Astrocyte of the spinal cord (primary cell): Measurements from ENCODE around the gene CTNNA2.
A peak's percentile ranks its signal among the peaks of the same experiment; 100 is the strongest.

Experiments
- DNase-seq: peaks from one replicate; pipeline ENCODE4 v3.0.0; 2011; ENCODE audit warnings: low read depth, low spot score
- H3K4me3 ChIP-seq: 2 replicates; pipeline ENCODE4 v1.5.1; 2011; ENCODE audit warnings: low read depth, mild to moderate bottlenecking, low read length, moderate library complexity
- in situ Hi-C: cut with HindIII; loops from 2 replicates; pipeline ENCODE4 v1.10.0; 2017; ENCODE audit warnings: low sequenced_read_pairs
- TF ChIP-seq, protein P1 (sequence below): IDR thresholded peaks from 2 replicates; pipeline ENCODE4 v1.5.1; 2012; ENCODE audit warnings: low read depth, mild to moderate bottlenecking, low read length, inconsistent platforms

The CTNNA2 gene

GRCh38 chr2:80233333-80233732 lies 720.5 kb downstream of the CTNNA2 start:
- in situ Hi-C loops: no loop called here
- no peak overlapping the region for H3K4me3 ChIP-seq
- TF ChIP-seq, protein P1, sequence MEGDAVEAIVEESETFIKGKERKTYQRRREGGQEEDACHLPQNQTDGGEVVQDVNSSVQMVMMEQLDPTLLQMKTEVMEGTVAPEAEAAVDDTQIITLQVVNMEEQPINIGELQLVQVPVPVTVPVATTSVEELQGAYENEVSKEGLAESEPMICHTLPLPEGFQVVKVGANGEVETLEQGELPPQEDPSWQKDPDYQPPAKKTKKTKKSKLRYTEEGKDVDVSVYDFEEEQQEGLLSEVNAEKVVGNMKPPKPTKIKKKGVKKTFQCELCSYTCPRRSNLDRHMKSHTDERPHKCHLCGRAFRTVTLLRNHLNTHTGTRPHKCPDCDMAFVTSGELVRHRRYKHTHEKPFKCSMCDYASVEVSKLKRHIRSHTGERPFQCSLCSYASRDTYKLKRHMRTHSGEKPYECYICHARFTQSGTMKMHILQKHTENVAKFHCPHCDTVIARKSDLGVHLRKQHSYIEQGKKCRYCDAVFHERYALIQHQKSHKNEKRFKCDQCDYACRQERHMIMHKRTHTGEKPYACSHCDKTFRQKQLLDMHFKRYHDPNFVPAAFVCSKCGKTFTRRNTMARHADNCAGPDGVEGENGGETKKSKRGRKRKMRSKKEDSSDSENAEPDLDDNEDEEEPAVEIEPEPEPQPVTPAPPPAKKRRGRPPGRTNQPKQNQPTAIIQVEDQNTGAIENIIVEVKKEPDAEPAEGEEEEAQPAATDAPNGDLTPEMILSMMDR: no peak
- DNase-seq: no peak

DNA sequence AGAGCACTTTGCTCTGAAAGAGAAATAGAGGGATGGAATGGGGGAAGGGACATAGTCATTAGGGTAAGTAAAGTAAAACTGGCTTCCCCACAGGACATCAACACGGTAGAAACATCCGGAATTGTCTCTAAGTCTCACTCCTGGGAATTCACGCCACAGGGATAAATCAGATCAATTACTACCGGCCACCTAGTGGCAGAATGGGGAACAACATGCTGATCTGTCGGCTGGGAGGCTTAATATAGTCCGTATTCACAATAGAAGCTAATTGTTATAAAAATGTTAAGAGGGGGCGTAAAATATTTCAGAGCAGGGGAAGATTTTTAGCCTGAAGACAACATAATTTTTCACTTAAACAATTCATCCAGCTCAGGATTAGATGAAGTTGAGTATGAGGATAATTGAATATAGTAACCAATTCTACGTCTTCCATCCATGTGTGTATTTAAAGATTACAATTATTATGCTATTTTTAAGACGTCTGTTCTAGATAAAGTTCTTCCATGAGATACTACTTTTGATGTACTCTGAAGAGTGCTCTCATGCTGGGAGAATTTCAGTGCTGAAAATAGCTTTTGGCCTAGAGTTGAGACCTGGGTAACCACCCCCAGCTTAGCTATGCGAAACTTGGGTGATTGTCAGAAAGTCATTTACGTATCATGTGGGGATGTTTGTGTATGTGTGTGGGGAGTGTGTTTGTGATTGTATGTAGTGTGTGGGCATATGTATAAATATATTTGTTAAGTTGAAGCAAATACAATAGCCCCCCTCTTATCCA lies 726.0 kb downstream of the CTNNA2 start:
- TF ChIP-seq, protein P1: peak; percentile 52
- no peak overlapping the region for H3K4me3 ChIP-seq
- no peak for DNase-seq
- in situ Hi-C loops: no loop called here

- in situ Hi-C loops: no loop called here
- TF ChIP-seq, protein P1: no peak
- no peak overlapping the region for H3K4me3 ChIP-seq
- no peak for DNase-seq
Observed at GRCh38 chr2:80242355-80242910, 729.6 kb downstream of the CTNNA2 start.

GRCh38 chr2:80244905-80245584 lies 732.2 kb downstream of the CTNNA2 start:
- in situ Hi-C loops: no loop called here

GRCh38 chr2:80246534-80246933 lies 733.7 kb downstream of the CTNNA2 start:
- in situ Hi-C loops: no loop called here
- TF ChIP-seq, protein P1: no peak
- H3K4me3 ChIP-seq: no peak overlapping the region
- DNase-seq: no peak

More at GRCh38 chr2:80244905-80245584, 732.2 kb downstream of the CTNNA2 start:
- TF ChIP-seq, protein P1: no peak
- no peak overlapping the region for H3K4me3 ChIP-seq
- DNase-seq: no peak

DNA sequence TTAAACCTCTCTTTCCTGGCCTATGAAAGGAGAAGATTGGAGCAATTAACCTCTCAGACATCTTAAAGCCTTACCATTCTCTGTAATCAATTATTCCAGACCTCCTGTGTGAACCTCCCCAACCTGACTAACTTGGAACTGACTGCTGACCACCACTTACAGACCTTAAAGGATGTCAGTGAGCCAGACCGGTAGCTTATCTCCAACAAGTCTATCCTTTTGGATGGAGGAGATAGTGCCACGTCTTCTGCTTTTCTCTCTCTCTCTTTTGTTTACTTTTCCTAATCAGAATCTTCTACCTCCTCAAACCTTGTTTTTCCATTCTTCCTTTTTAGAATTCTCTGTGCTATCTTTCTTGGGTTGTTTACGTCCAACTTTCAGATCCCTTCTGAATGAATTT lies 734.5 kb downstream of the CTNNA2 start:
- TF ChIP-seq, protein P1: no peak
- DNase-seq: no peak
- H3K4me3 ChIP-seq: no peak overlapping the region
- in situ Hi-C loops: no loop called here
